HG02642 (cell line): ENCODE results near the gene DHX29.

Experiments used
- ATAC-seq: cut with Tn5 transposase; IDR thresholded peaks from one replicate; pipeline ENCODE4 v1.9.1; 2021; ENCODE audit warnings: mild to moderate bottlenecking; ENCODE audit not compliant: unreplicated experiment, poor library complexity

DHX29 gene

GRCh38 chr5:55234121-55234700 lies 73.3 kb downstream of the DHX29 start:
- ATAC-seq: no peak

GRCh38 chr5:55232985-55233928 lies 74.2 kb downstream of the DHX29 start, which contains the start of gene CCNO:
TSS of gene CCNO (minus strand) at chr5:55233608. CDS start at chr5:55233523, 85 bp downstream.
- ATAC-seq: peak; percentile 76

GRCh38 chr5:55232271-55232984 lies 75.1 kb downstream of the DHX29 start:
- no peak for ATAC-seq

- no peak for ATAC-seq
Observed at GRCh38 chr5:55231919-55232270, 75.6 kb downstream of the DHX29 start.

GRCh38 chr5:55231029-55231918 lies 76.2 kb downstream of the DHX29 start:
- no peak for ATAC-seq

- no peak for ATAC-seq
Observed at GRCh38 chr5:55230086-55230629, 77.3 kb downstream of the DHX29 start.

- ATAC-seq: no peak
Observed at GRCh38 chr5:55227664-55228430, 79.6 kb downstream of the DHX29 start.

- peak; percentile 61 for ATAC-seq
Observed at GRCh38 chr5:55226934-55227663, 80.4 kb downstream of the DHX29 start, which contains the start of gene MCIDAS. TSS of gene MCIDAS (minus strand) at chr5:55227315. CDS start at chr5:55227138, 177 bp downstream.

GRCh38 chr5:55226027-55226933 lies 81.2 kb downstream of the DHX29 start:
- ATAC-seq: peak; percentile 60

GRCh38 chr5:55225346-55225745 lies 82.1 kb downstream of the DHX29 start:
- no peak for ATAC-seq

GRCh38 chr5:55223812-55224240 lies 83.7 kb downstream of the DHX29 start:
- ATAC-seq: no peak

- ATAC-seq: no peak
Observed at GRCh38 chr5:55222985-55223811, 84.3 kb downstream of the DHX29 start.

- no peak for ATAC-seq
Observed at GRCh38 chr5:55222092-55222984, 85.2 kb downstream of the DHX29 start.

GRCh38 chr5:55220433-55221185 lies 86.9 kb downstream of the DHX29 start:
- ATAC-seq: no peak

- no peak for ATAC-seq
Observed at GRCh38 chr5:55219770-55220169, 87.7 kb downstream of the DHX29 start.
